Measurements from ENCODE around the gene CASP7.

CASP7 gene

DNA sequence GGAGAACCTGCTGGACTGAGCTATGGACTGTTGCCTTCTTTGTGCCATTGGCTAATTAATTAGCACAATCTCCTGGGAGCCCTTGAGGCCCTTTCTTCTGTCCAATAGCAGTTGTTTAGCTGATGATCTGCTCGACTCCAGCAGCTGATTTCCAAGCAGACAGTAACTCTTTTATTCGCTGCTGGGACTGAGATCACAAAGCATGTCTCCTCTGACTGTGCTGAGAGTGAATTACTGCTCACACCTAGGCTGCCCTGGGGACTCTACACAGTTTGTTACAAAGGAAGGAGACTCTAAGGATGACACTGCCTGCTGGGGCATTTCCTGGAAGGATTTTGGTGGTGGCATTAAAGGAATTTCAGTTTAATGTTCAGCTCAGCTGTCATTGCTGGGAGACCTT, 31.4 kb downstream of the CASP7 start:
- in situ Hi-C loops (cut with MboI; ENCODE audit: low sequenced_read_pairs), result loop anchor here (25.0 kb wide), 1 partner anchor 401 kb away; no protein-coding TSS in a partner anchor

DNA sequence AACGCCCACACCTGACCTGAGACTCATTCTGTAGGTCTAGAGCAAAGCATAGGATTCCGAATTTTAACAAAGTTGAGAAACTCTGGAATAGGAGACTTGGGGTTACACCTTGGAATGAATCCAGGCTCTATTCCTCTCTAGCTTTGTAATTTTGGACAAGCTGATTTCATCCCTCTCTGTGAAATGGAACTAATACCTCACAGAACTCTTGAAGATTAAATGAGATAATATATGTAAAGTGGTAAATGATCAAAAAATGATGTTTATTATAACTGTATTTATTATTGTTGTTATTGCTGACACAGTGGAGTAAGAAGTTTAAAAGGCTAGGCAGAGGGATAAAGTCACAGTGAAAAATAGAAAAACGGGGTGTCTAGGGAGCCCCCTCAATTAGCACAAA, 32.3 kb downstream of the CASP7 start:
- in situ Hi-C loops (cut with MboI; ENCODE audit: low sequenced_read_pairs), result loop anchor here (25.0 kb wide), 1 partner anchor 400 kb away; no protein-coding TSS in a partner anchor

DNA sequence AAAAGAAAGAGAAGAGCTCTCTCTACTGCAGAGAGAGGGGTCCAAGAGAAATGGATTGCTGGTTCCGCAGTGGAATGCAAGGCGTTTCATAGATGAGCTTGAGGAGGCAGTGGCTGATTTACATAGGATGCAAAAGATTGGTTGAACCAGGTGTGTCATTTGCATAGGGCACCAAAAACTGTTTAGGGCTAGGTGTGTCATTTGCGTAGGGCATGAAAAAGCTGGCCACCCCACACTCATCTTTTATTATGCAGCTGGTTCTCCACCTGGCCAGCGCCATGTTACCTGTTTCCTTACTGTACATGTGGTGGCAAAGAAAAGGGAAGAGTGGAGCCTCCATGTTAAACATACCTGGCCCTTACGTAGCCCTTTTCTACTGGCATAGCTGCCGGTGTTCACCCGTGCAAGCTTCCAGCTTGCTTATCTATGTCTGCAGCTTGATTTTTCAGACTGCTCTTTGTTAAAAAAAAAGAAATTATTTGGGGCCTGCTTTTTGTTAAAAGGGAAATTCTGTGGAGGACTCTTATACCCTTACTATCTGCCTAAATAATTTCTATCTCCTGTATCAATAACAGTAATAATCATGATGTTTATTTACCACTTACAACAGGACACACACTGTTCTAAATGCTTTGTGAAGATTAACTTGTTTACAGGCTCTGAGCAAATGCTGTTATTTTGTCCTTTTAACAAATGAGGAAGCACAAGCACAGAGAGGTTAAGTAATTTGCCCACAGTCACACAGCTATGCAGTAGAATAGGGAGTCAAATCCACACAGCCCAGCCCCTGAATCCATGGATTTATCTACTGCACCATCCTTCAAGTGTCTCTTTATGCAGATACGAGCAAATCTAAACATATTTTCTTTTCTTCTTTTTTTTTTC, 33.3 kb downstream of the CASP7 start:
- in situ Hi-C loops (cut with MboI; ENCODE audit: low sequenced_read_pairs), result loop anchor here (25.0 kb wide), 1 partner anchor 399 kb away; no protein-coding TSS in a partner anchor

DNA sequence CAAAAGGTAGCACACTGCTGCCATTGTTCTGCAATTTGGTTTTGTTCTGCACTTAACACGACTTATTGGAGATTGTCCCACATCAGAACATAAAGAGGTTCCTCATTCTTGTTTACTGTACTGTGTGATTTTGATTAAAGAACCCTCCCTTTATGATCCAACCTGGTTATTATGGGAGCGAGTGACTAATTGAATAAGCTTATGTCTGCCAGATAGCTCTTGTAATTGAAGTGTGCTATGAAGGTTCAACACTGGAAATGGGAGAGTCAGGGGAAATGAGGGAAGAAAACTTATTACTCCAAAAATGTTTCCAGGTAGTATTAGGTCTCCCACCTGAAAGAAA, 33.9 kb downstream of the CASP7 start:
- in situ Hi-C loops (cut with MboI; ENCODE audit: low sequenced_read_pairs), result loop anchor here (25.0 kb wide), 1 partner anchor 399 kb away; no protein-coding TSS in a partner anchor

DNA sequence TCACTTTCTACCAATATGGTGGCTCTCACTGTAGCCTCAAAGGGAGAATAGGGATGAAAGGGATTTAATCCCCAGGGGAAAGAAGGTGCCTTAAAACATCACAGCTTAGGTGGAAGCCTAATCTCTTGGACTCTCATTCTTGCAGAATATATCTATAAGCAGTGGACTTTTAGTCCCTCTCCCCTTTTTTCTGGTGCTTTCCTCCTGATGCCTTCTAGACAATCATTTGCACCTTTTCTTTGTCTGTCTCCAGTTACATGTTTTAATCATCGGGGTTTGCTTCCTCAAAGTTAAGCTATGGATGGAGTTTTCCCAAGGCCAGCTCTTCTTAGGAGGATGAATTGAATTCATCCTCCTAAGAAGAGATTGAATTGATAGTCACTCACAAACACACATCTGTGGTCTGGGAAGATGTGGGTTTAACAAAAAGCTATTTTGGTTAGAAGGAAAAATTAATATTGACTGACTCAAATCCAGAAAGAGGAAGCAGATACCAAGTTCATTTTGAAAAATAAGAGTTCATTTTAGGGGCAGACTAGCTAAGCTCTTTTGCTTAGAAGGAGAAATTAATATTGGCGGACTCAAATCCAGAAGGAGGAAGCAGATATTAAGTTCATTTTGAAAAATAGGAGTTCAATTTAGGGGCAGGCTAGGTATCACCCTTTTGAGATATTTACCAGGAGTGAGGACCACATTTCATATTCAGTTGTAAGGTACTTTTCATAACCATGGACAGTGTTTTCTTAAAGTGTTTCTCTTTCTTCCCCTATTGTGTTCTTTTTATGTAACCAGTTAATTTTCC, 36.6 kb downstream of the CASP7 start:
- in situ Hi-C loops (cut with MboI; ENCODE audit: low sequenced_read_pairs), result loop anchor here (25.0 kb wide), 1 partner anchor 396 kb away; no protein-coding TSS in a partner anchor

DNA sequence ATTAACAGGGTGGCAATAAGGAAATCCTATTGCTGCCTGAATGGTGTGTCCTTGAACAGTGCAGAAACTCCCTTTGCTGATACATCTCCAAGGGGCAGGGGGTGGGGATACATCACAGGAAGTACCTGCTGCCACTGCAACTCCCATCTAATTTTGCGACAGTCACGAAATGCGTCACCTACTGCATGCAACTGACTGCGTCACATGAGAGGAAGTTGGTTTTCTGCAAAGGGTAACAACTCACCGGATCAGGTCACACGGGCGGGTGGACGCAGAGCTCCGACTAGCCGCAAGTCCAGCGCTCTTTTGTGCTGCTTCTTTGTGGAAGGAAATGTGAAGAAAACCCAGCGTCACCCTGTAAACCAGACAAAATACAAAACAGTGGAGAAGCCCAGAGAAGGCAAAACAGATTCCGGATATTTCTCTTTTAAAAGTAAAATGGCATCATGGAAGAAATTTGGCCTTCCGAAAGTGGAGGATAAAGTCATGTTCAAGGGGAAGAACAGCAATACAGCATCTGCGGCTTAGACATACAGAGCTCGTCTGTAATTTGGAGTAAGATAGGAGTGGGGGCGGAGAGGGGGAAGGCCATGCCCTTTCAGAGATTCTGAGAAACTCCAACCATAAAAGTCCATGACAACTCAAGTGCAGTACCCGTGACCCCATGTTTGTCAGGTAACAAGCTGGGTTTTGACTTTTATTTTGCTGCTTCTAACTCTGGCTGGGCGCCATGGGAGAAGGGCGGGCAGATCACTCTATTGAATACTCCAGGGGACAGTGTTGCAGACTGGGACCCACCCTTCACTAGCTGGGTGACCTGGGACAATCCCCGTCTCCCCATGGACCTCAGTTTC, 39.5 kb downstream of the CASP7 start:
- in situ Hi-C loops (cut with MboI; ENCODE audit: low sequenced_read_pairs), result loop anchor here (25.0 kb wide), 1 partner anchor 393 kb away; no protein-coding TSS in a partner anchor

DNA sequence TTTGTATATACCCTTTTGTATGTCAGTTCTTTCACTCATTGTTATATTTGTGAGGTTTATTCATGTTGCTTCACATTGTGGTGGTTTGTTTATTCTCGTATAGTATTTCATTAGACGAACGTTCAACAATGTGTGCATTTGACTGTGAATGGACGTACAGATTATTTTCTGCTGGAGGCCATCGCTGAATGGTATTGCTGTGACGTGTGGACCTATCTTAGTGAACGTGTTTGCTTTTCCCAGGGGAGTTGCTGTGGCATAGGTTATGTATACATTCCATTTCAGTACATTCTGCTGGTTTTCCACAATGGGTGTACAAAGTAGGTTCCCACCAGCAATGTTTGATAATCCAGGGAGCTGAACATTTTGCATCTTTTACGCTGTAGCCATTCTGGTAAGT, 40.7 kb downstream of the CASP7 start:
- in situ Hi-C loops (cut with MboI; ENCODE audit: low sequenced_read_pairs), result loop anchor here (25.0 kb wide), 1 partner anchor 392 kb away; no protein-coding TSS in a partner anchor

DNA sequence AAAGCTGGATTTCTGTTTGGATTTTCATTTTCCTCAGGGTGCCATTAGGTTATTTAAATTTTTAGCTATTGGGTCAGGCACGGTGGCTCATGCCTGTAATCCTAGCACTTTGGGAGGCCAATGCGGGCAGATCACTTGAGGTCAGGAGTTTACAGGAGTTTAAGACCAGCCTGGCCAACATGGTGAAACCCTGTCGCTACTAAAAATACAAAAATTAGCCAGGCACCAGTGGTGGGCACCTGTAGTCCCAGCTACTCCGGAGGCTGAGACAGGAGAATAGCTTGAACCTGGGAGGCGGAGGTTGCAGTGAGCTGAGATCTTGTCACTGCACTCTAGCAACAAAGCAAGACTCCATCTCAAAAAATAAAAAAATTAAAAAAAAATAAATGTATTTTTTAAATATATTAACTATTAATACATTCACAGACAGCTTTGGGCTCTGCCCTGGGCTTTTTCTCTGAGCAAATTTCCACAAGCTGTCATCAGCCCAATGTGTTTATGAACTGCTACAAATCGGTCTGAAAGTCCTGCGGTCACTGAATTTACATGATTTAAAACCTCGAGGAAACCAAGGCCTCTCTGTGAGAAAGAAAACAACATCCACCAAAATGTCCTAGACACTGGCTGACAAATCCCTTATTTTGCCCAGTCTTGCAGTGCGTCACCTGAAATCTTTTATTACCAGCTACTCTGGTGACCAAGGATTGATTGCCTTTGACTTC, 52.6 kb downstream of the CASP7 start:
- in situ Hi-C loops (cut with MboI; ENCODE audit: low sequenced_read_pairs), result no loop called here

DNA sequence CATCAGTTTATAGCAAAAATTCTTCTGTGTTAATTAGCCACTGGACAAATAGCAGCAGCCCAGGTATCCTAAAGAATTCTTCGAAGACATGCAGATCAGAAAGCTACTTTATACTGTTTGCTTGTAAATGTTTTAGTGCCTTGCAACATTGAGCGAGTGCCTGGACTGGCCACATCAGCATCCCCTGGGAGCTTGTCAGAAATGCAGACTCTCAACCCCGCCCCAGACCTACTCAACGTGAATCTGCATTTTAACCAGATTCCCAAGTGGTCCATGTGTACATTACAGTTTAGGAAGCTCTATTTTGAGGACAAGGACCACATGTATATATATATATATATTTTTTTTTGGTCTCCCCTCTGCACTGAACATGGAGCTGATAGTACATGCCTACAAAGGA, 53.3 kb downstream of the CASP7 start:
- in situ Hi-C loops (cut with MboI; ENCODE audit: low sequenced_read_pairs), result no loop called here

DNA sequence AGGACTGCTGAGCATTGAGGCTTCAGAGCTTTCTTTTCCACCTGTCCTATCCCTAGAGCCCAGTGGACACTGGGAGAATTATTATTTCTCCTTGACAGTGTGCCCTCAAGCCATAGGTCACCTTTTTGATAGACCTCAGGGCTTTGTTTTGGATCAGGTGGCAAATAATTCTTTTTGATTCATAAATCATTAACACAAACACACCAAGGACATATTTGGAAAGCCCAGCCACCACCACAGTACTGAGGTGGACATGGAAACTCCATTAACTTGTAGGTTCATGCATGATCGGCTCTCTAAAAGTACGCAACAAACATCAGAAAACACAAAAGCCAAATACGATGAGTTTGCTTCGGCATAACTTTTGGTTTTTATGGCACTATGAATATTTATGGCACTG, 53.9 kb downstream of the CASP7 start:
- in situ Hi-C loops (cut with MboI; ENCODE audit: low sequenced_read_pairs), result no loop called here

DNA sequence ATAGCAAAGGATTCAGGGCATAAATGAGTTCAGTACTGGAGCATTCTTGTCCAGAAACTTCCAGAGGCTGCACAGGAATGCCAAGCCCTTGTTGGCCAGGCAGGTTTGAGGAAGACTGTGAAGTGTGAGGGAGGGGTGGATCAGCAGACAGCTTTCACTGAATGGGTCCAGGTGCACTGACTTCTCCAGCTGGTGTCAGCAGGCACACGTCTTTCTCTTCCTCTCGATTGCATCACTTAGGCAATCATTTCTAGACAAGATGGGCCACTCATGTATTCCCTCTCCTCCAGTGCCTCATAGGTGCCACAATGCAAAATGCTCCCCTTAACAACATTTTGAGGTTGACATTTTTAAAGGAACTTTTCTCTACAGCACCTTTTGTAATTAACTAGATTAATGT, 56.2 kb downstream of the CASP7 start:
- in situ Hi-C loops (cut with MboI; ENCODE audit: low sequenced_read_pairs), result no loop called here

DNA sequence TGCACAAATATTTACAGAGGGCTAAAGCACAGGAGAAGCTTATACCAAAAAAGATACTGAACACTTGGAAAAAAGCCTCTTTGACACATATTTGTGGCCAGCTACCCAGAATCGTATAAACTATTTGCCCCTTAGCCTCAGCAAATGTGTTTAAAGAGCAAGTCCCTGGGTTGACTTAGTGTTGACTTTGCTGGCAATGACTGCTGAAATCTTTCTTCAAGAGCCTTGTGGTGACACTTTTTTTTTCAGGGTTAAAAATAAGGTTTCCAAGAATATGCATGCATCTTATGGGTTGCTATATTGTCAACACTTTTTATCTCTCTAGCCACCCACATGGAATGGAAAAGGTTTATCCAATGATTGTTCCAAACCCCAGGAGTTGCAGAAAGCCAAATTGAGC, 56.9 kb downstream of the CASP7 start:
- in situ Hi-C loops (cut with MboI; ENCODE audit: low sequenced_read_pairs), result no loop called here

DNA sequence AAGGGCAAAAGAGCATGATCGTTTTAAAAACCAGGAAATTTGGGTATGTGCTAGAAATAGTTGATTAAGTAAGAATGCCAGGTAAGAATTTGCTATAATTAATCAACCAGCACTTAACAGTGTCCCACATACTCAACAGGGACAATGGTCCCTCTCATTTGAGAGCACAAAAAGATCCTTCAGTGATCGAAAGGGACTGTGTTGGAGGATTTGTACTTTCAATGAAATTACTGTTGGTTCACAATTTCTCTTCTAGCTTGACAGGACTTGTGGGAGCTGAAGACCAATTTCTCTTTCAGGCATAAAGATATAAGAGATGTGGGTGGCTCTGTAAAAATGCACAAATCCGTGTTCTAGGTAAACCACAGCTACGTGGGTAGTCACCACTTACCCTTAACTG, 59.3 kb downstream of the CASP7 start:
- in situ Hi-C loops (cut with MboI; ENCODE audit: low sequenced_read_pairs), result no loop called here

DNA sequence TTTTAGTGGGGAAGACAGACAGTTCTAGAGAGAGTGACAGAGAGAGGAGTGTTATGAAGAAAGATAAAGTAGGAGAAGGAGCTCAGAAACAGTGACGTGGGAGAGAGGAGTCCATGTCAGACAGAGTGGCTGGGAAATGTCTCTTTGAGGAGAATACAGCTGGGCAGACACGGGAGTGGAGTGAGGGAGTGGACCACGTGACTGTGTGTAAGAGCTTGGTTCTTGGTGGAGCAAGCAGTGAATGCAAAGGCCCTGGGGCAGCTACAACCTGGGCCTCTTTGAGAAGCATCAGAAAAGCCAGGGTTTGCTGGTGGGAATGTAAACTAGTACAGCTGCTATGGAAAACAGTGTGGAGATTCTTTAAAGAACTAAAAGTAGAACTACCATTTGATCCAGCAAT, 59.9 kb downstream of the CASP7 start:
- in situ Hi-C loops (cut with MboI; ENCODE audit: low sequenced_read_pairs), result no loop called here

DNA sequence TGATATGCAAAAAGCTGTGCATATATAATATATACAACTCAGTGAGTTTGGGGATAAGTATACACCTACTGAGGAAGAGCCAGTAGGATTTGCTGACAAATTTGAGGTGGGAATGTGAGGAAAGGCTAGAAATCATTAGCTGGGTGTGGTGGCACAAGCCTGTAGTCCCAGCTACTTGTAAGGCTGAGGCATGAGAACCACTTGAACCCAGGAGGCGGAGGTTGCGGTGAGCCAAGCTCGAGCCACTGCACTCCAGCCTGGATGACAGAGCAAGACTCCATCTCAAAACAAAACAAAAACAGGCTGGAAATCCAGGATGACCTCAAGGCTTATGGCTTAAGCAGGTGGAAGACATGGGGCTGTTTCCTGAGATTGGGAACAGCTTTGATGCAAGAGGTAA, 61.1 kb downstream of the CASP7 start:
- in situ Hi-C loops (cut with MboI; ENCODE audit: low sequenced_read_pairs), result no loop called here

DNA sequence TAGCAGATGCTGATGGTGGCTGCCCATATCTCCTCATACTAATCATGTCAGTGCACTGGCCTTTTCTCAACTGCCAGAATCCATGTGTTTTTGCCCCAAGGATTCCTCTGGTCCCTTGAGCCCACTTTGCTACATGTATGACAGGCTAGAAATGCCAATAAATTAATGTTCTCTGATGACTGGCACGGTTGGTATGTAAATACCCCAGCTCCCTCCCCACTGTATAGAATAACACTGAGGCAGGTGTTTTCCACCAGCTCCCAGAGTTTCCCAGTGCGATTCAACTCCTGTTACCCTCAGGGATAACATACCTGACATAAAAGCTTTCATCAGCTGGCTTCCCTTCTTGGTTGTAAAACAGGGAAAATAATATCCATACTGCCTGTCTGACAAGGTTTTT, 62.8 kb downstream of the CASP7 start:
- in situ Hi-C loops (cut with MboI; ENCODE audit: low sequenced_read_pairs), result no loop called here

DNA sequence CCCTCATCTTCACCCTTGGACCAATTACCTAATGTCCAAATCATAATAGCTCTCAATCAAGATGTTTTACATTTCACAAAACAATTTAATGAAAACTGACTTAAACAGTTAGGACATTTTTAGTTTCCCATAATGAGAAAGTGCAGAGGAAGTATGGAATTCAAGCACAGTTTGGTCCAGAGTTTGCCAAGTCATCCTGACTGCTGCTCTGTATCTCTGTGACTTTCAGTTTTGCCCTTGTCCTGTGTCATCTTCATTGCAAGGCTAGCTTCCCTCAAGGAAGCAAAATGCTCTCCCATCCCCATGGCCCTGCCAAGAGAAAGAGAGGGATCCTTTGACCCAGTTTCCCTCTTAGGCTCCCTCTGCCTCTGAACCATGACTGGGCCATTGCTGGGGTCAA, 63.9 kb downstream of the CASP7 start:
- in situ Hi-C loops (cut with MboI; ENCODE audit: low sequenced_read_pairs), result no loop called here

DNA sequence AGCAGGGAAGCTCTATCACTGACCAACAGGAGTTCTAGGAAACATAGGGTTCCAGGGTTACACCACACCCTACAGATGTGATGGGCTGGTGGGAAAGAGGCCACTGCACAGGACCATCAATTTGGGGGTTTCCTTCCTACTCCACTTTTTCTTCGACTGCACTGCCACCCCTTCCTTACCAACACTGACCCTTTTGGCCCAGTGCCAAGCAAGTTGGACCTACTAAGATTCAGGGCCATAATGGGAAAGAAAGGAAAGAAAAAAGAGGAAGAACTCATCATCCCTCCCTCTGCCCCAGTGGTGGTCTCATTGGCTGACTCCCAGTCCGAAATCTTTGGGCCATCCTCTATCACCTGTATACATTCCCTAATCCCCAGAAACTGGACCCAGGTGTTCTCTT, 65.7 kb downstream of the CASP7 start:
- in situ Hi-C loops (cut with MboI; ENCODE audit: low sequenced_read_pairs), result no loop called here

DNA sequence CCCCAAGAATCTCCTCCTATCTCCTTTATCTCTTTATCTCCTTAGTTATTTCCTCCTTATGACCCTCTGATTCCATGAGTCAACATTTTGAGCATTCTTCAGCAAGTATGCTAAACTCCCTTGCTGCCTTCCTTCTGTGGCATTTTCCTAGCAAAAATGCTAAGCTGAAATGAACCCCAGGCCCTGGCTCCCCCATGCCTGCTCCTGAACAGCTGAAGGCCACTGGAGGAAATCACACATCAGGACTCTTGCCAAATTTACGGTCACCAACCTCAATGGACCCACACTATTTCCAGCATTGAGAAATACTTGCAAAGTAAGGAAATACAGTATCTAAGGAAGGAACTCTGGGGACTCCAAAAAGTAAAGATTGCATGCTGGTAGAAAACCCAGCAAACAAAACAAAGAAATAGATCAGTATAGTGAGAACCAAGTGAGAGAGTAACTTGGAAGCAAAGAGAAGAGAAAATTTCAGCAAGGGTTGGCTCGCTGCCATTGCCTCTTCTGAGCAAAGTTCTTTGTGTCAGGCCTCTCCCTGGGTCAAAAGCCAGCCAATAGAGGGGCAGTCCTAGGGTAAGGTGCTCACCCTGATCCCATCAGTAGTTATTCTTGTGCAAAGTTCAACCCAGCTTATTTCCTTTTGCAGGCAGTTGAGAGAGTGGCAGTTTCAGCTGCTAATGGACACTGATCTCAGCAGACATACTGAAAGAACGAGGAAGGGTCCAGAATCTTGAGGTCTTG, 66.7 kb downstream of the CASP7 start:
- in situ Hi-C loops (cut with MboI; ENCODE audit: low sequenced_read_pairs), result no loop called here

All from HL-60/S4 treated with phorbol 12-myristate 13-acetate at 8.2 ng/mL for 4 days and 3 days (cell line).